Naive B cell (primary cell): ENCODE data around the gene GPRIN1. TPM values are rescaled to one million over a fixed set of nuclear protein-coding genes. Genes with fewer than 3 reads are reported as not detected.

Source experiments
- ATAC-seq, 2 donors: fragments of 150-1000 bp; cut with Tn5 transposase; 2 replicates each; pipeline ENCODE4 v1.10.0; 2021; ENCODE audit warnings: low read depth in 2 of 2, mild to moderate bottlenecking in 2 of 2, moderate library complexity in 2 of 2
- DNase-seq: peaks from one replicate; pipeline ENCODE4 v3.0.0; 2022
- H3K27ac Mint-ChIP-seq, 6 donors: one replicate each; pipeline ENCODE4 v1.8.0; 2020 to 2022; ENCODE audit warnings: mild to moderate bottlenecking in 6 of 6, mixed read lengths in 6 of 6, moderate library complexity in 5 of 6, inconsistent platforms in 2 of 6
- H3K27me3 Mint-ChIP-seq, 3 donors: one replicate each; pipeline ENCODE4 v1.8.0; 2021 to 2022; ENCODE audit warnings: mixed read lengths in 3 of 3, mild to moderate bottlenecking in 1 of 3
- H3K36me3 Mint-ChIP-seq, 2 donors: one replicate each; pipeline ENCODE4 v1.8.0; 2020 to 2022; ENCODE audit warnings: mixed read lengths in 2 of 2, inconsistent platforms in 1 of 2, mild to moderate bottlenecking in 1 of 2
- H3K4me1 Mint-ChIP-seq, 3 donors: one replicate each; pipeline ENCODE4 v1.8.0; 2020 to 2022; ENCODE audit warnings: mixed read lengths in 3 of 3, inconsistent platforms in 1 of 3, mild to moderate bottlenecking in 1 of 3, moderate library complexity in 1 of 3
- H3K4me3 Mint-ChIP-seq, 8 donors: one replicate each; pipeline ENCODE4 v1.8.0; 2020 to 2022; ENCODE audit warnings: mild to moderate bottlenecking in 8 of 8, mixed read lengths in 8 of 8, moderate library complexity in 8 of 8, inconsistent platforms in 2 of 8
- H3K9me3 Mint-ChIP-seq, 7 donors: one replicate each; pipeline ENCODE4 v1.8.0; 2020 to 2022; ENCODE audit warnings: mixed read lengths in 7 of 7, mild to moderate bottlenecking in 5 of 7, inconsistent platforms in 2 of 7, moderate library complexity in 1 of 7
- polyA plus RNA-seq, 6 donors: library from polyadenylated mRNA; unstranded; fragments of 300-500 nt; fragmentation: Illumina TruSeq; gene quantifications; one replicate each; pipeline ENCODE4 v1.2.3, GENCODE V29; 2021; ENCODE audit warnings: low read depth in 6 of 6

Gene GPRIN1
- under 1 TPM in 5 of 6 donors, not detected in 1; 0.08 to 0.65 (median 0.16) TPM for polyA plus RNA-seq

DNA sequence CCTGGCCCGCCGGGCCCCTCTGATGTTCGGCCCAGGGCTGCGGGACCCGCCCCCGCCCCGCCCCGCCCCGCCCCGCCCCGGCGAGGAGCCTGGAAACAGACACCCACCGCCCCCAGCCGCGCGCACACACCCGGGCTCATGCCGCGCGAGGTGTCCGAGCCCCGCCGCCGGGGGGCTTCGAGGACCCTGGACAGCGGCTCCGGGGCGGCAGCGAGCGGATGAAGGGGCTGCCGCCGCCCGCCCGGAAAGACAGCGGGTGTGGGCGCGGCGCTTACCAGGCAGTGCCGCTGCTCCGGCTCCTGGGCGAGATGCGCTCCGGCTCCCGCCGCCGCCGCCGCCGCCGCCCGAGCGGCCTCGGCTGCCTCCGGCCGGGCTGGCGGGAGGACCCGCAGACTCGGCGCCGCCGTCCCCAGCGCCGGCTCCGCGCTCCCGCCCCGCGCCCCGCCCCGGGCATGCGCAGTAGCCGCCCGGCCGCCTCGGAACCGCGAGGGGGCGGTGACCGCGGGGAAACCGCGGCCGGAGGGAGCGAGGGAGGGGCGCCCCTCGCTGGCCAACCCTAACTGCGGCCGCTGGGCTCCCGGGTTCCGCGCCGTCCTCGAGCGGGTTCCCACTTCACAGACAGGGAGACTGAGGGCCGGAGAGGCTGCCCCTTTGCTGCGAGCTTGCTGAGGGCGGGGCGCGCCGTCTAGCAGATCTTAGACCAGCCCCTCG is at the start of gene GPRIN1:
Gene GPRIN1, minus strand, starts transcription at position 433 of the 711 bp plus-strand sequence. CDS start 10,322 bp downstream, outside the sequence.
- H3K27me3 Mint-ChIP-seq: peaks cover 19 to 36% (median 27%) of the 10 kb centered on the region in 3 donors
- DNase-seq: peak; percentile 66
- H3K4me3 Mint-ChIP-seq: peak within 1 kb of the TSS; percentile 87 to 98 (median 94)
- H3K9me3 Mint-ChIP-seq: no peaks in the 10 kb centered on the region
- no peaks in the 10 kb centered on the region for H3K36me3 Mint-ChIP-seq
- peaks cover 10 to 18% (median 15%) of the 10 kb centered on the region in 3 donors for H3K4me1 Mint-ChIP-seq
- peak; percentile 65 to 74 for ATAC-seq
- H3K27ac Mint-ChIP-seq: peak within 1 kb of the TSS in 5 of 6 donors; percentile 27 to 96 (median 78)

DNA sequence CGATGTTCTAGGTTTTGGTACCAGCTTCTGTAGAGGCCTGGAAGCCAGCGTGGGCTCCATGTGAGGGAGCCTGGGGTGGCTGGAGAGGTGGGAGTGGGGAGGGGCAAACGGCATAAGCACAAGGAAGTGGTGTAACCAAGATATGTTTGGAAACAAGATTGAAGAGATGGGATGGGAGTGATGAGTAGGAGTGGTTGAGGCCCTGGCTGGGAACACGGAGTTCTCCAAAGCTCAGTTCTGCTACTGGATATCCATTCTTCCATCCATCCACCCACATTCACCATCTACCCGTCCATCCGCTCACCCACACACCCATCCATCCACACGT is 49.5 kb upstream of the GPRIN1 start:
- Mint-ChIP-seq H3K27me3 (peaks cover 10 to 17% (median 10%) of the 10 kb centered on the region in 3 donors), H3K27ac (peak overlapping the region in 2 of 6 donors; percentile 57 to 80), H3K4me1 (peaks cover 28 to 38% (median 36%) of the 10 kb centered on the region in 3 donors), H3K9me3 (peaks cover 0 to 1% (median 0%) of the 10 kb centered on the region in 7 donors), H3K4me3 (peak overlapping the region in 5 of 8 donors; percentile 75 to 93 (median 88)), H3K36me3 (no peaks in the 10 kb centered on the region)
- DNase-seq (no peak), ATAC-seq (no peak)

- Mint-ChIP-seq H3K9me3 (no peaks in the 10 kb centered on the region), H3K4me3 (peak overlapping the region; percentile 8 to 95 (median 84)), H3K27me3 (peaks cover 5 to 12% (median 5%) of the 10 kb centered on the region in 3 donors), H3K36me3 (no peaks in the 10 kb centered on the region), H3K4me1 (peaks cover 32 to 39% (median 36%) of the 10 kb centered on the region in 3 donors), H3K27ac (peak overlapping the region in 5 of 6 donors; percentile 35 to 80 (median 57))
- peak; percentile 36 for DNase-seq
- ATAC-seq: peak; percentile 37 to 39
Observed at GRCh38 chr5:176658817-176659511, 49.0 kb upstream of the GPRIN1 start.

DNA sequence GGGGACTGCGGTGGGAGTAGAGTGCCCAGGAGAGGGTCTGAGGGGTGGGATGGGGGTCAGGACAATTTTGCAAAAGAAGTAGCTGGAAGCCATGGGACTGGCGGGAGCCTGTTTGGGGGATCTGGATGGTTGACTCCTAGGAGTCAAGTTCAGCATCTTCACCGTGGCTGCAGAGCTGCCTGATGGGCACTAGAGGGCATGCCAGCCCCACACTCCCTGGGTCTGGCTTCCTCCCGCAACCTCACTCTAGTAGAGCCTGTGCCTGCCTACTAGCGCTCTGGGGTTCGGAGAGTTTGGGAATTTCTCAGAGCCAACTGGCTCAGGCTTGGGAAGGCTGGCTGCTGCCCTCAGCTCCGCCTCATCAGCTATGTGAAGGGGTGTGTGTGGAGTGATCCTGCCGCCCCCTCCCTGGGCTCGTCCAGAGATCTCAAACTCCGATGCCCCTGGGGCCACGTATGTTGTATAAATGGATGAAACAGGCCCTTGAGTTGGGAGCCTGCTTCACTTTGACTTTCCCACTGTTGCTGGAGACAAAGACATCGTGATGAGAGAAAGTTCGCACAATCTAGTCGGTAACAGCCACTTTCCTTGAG is 48.1 kb upstream of the GPRIN1 start:
- Mint-ChIP-seq H3K4me3 (peak overlapping the region; percentile 8 to 95 (median 81)), H3K27ac (peak overlapping the region in 1 of 6 donors; percentile 65), H3K9me3 (no peaks in the 10 kb centered on the region), H3K36me3 (peaks cover 0 to 5% of the 10 kb centered on the region in 2 donors), H3K4me1 (peaks cover 40 to 47% (median 44%) of the 10 kb centered on the region in 3 donors), H3K27me3 (peaks cover 0 to 3% (median 0%) of the 10 kb centered on the region in 3 donors)
- DNase-seq: peak; percentile 52
- peak; percentile 59 to 66 for ATAC-seq

DNA sequence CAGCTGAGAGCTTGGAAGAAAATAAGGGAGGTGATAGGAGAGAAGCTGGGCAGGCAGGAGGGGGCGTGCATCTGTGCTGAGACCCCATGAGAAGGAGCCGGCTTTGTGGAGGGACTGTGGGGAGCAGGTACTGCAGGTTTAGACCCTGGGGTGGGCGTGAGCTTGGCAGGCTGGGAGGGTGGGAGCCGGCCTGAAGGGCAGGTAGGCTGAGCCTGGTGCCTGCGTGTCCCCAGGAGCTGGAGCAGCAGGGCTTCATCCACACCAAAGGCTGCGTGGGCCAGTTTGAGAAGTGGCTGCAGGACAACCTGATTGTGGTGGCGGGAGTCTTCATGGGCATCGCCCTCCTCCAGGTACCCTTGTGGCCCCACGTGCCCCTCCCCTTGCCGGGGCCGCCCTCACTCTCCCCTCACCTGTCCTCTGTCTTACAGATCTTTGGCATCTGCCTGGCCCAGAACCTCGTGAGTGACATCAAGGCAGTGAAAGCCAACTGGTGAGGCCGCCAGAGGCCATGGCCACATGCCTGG is 46.6 kb upstream of the GPRIN1 start:
- Mint-ChIP-seq H3K27me3 (no peaks in the 10 kb centered on the region), H3K27ac (peak overlapping the region in 1 of 6 donors; percentile 39), H3K4me3 (no peak overlapping the region), H3K36me3 (peaks cover 0 to 5% of the 10 kb centered on the region in 2 donors), H3K9me3 (no peaks in the 10 kb centered on the region), H3K4me1 (peaks cover 51 to 63% (median 59%) of the 10 kb centered on the region in 3 donors)
- ATAC-seq (no peak), DNase-seq (no peak)

- peaks cover 0 to 5% of the 10 kb centered on the region in 2 donors for H3K36me3 Mint-ChIP-seq
- H3K4me1 Mint-ChIP-seq: peaks cover 54 to 65% (median 61%) of the 10 kb centered on the region in 3 donors
- ATAC-seq (no peak), DNase-seq (no peak)
- no peaks in the 10 kb centered on the region for H3K9me3 Mint-ChIP-seq
- H3K27me3 Mint-ChIP-seq: no peaks in the 10 kb centered on the region
- H3K4me3 Mint-ChIP-seq: no peak overlapping the region
- H3K27ac Mint-ChIP-seq: peak overlapping the region in 1 of 6 donors; percentile 84
Observed at GRCh38 chr5:176654856-176655255, 44.9 kb upstream of the GPRIN1 start.

DNA sequence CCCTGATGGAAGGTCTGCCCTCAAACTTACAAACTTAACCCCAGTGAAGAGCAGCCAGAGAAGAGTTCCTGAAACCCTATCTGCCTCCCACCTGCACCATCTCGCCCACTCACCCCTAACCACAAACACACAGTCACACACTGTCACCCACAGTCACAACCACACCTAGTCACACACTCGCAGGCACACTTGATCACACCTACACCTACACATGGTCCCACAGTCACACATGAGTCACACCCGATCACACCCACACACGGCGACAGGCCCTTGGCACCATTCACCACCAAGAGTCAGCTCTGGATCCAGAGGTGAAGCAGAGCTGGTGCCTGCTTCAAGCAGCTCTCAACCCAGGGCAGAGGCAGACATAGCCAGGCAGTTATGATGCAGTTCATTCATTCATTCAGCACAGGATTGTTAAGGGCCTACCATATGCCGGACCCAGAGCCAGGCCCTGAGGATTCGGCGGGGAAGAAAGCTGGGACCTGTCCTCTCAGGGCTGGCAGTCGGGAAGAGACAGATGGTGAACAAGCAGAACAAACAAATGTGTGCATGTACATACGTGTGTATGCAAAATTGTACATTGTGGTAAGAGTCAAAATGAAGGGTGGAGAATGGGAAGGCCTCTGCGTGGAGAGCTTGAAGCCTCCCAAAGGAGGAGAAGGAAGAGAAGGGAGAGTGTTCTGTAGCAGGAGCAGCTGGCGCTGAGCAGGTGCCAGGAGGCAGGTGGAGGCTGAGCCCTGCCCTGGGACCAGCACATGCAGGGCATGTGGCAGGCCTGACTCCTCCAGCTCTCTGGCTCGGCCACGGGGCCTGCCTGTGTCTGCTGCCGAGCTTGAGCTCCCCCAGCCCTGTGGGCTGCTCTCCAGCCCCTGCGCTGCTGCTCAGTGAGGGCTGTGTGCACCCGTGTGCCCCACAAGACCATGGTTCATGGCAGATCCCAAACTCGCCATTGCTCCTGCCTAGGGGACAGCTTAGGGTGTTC is 43.7 kb upstream of the GPRIN1 start:
- peaks cover 51 to 61% (median 60%) of the 10 kb centered on the region in 3 donors for H3K4me1 Mint-ChIP-seq
- DNase-seq (peak; percentile 35), ATAC-seq (peak; percentile 73 to 81)
- H3K27ac Mint-ChIP-seq: peak overlapping the region in 5 of 6 donors; percentile 24 to 84 (median 78)
- H3K36me3 Mint-ChIP-seq: peaks cover 0 to 5% of the 10 kb centered on the region in 2 donors
- no peaks in the 10 kb centered on the region for H3K27me3 Mint-ChIP-seq
- H3K4me3 Mint-ChIP-seq: peak overlapping the region in 5 of 8 donors; percentile 6 to 66 (median 16)
- no peaks in the 10 kb centered on the region for H3K9me3 Mint-ChIP-seq

DNA sequence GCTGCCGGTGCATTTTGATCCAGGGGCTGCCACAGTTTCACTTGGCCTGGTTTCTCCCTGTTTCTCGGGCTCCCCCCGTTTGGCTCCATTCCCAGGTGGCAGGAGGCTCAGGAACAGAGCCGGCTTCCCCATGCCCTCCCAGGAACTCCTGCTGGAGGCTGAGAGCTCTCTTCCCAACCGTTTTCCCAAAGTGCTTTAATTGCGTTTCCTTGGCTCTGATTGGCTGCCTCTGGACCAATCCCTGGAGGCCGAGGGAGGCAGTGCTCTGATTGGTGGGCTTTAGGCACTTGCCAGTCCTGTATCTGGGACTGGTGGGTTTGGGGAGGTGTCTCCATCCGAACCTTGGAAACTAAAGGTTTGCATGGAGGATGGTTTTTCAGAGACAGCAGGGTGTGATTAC is 42.2 kb upstream of the GPRIN1 start:
- H3K4me1 Mint-ChIP-seq: peaks cover 51 to 61% (median 54%) of the 10 kb centered on the region in 3 donors
- peak overlapping the region in 2 of 6 donors; percentile 44 to 72 for H3K27ac Mint-ChIP-seq
- no peak for ATAC-seq
- H3K9me3 Mint-ChIP-seq: no peaks in the 10 kb centered on the region
- H3K4me3 Mint-ChIP-seq: peak overlapping the region in 3 of 8 donors; percentile 40 to 60 (median 57)
- no peak for DNase-seq
- peaks cover 0 to 5% of the 10 kb centered on the region in 2 donors for H3K36me3 Mint-ChIP-seq
- no peaks in the 10 kb centered on the region for H3K27me3 Mint-ChIP-seq

DNA sequence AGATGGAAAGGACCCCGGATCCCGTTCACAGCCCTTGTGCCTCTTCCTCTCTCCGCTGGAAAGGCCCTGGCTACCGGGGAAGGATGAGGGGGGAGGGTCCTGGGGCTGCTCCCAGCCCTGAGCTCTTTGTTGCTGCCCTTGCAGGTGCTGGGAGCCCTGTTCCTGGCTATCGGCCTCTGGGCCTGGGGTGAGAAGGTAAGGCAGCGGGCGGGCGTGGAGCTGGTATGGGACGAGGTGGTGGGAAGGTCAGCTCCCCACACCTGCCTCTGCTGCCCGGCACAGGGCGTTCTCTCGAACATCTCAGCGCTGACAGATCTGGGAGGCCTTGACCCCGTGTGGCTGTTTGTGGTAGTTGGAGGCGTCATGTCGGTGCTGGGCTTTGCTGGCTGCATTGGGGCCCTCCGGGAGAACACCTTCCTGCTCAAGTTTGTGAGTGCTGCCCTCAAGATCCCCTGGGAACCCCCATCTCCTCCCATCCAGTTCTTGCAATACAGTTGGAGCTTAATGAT is 41.6 kb upstream of the GPRIN1 start:
- no peak for DNase-seq
- ATAC-seq: no peak
- Mint-ChIP-seq H3K9me3 (no peaks in the 10 kb centered on the region), H3K27me3 (no peaks in the 10 kb centered on the region), H3K27ac (peak overlapping the region in 1 of 6 donors; percentile 16), H3K4me3 (peak overlapping the region in 2 of 8 donors; percentile 21 to 40), H3K4me1 (peaks cover 56 to 67% (median 60%) of the 10 kb centered on the region in 3 donors), H3K36me3 (peaks cover 0 to 5% of the 10 kb centered on the region in 2 donors)

DNA sequence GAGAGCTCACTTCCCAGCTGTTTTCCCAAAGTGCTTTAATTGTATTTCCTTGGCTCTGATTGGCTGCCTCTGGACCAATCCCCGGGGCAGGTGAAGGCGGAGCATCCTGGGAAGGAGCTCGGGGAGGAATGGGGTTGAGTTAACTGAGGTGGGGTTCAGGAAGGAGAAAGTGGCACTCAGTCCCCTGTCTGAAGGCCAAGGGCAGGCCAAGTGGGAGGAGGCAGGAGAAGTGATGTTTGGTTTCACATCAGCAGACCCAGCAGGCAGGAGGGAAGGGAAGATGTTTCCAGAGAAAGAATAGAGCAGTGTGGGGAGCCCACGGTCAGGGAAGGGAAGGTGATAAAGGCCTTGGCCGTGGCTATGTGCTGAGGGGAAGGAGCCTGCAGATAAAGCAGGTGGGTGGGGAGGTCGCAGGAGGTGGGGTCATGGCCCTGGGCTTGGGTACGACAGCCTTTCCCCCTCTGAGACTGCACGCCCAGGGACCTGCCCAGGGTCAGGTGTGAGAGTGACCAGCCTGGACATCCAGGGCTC is 40.5 kb upstream of the GPRIN1 start:
- no peak for ATAC-seq
- peaks cover 0 to 5% of the 10 kb centered on the region in 2 donors for H3K36me3 Mint-ChIP-seq
- H3K27me3 Mint-ChIP-seq: no peaks in the 10 kb centered on the region
- H3K9me3 Mint-ChIP-seq: no peaks in the 10 kb centered on the region
- H3K4me1 Mint-ChIP-seq: peaks cover 56 to 74% (median 70%) of the 10 kb centered on the region in 3 donors
- H3K4me3 Mint-ChIP-seq: peak overlapping the region in 3 of 8 donors; percentile 20 to 83 (median 74)
- DNase-seq: no peak
- H3K27ac Mint-ChIP-seq: peak overlapping the region in 1 of 6 donors; percentile 70

DNA sequence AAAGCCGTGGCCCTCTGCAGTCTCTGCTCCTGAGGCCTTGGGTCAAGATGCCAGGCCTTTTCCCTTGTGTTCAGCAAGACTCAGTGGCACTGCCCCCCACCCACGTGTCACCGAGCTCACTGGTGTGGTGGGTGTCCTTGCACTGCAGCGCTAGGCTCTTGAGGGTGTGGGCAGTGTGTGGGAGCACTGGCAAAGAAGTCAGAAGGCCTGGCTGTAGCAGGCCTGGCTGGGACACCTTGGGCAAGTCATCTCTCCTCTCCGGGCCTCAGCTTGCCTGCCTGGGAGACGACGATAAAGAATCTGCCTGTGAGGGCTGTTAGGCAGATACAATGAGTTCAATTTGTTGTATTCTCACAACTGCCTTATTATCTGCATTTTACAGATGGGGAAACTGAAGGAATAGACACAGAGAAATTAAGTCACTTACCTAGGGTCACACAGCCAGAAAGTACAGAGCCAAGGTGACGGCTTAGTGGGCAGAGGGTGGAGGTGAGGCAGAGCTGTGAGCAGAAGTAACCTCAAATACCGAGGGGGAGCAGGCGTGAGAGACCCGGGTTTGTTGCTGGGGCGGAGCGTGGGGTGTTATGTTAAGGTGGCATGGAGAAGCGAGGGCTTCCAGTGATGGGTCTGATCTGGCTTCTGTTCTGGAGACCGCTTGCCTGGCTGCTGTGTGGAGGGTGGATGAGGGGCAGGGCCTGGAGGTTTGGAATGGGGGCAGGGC is 38.7 kb upstream of the GPRIN1 start:
- Mint-ChIP-seq H3K27me3 (peaks cover 0 to 4% (median 0%) of the 10 kb centered on the region in 3 donors), H3K4me3 (peak overlapping the region; percentile 69 to 94 (median 84)), H3K36me3 (peaks cover 0 to 2% of the 10 kb centered on the region in 2 donors), H3K27ac (peak overlapping the region in 5 of 6 donors; percentile 5 to 94 (median 61)), H3K9me3 (no peaks in the 10 kb centered on the region), H3K4me1 (peaks cover 49 to 72% (median 66%) of the 10 kb centered on the region in 3 donors)
- ATAC-seq (no peak), DNase-seq (no peak)
